NOMO-1 (cell line): ENCODE results near the gene TCEANC2.
A peak's percentile ranks its signal among the peaks of the same experiment; 100 is the strongest.

Experiments
- DNase-seq, 2 experiments: peaks; one replicate each; lab custom pipeline; 2025; ENCODE audit not compliant: unreplicated experiment in 2 of 2; lab: John Stamatoyannopoulos, UW

TCEANC2 gene

GRCh38 chr1:54129858-54130257 lies 76.5 kb downstream of the TCEANC2 start:
- DNase-seq: no peak

- no peak for DNase-seq
Measured at GRCh38 chr1:54131419-54131818, 78.0 kb downstream of the TCEANC2 start.

DNA sequence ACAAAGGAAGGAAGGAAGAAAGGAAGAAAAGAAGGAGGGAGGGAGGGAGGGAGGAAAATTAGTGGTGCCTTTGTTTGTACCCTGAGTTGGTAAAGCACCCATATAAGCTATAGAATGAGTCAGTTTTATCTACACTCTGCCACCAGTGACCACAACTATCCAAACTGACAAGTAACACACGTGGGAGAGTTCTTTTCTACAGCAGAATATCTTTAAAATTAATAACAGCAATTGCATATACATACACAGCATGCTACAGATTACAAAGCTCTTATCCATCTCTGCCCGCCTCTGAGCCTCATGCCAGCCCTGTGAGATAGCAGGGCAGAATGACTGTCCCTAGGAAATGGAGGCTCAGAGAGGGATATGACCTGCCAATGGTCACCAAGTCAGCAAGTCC lies 79.1 kb downstream of the TCEANC2 start:
- no peak for DNase-seq

DNA sequence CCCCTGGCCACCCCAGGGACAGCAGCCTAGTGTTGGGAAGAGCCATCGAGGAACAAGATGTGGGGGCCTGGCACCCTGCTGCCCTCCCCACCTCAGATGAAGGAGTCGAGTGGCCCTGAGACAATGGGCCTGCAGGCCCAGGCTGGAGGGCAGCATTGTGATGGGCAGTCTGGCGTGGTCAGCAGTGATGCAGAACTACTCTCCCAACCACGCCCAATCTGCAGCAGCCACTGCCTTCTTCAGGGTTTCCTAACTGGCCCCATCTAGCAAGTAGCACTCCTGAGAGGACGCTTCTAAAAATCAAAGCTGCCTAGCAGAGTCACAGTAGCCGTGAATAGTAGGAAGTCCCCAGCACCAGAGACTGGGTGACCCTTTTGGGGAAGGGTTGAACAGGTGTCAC lies 80.9 kb downstream of the TCEANC2 start:
- no peak for DNase-seq

GRCh38 chr1:54135436-54136120 lies 82.2 kb downstream of the TCEANC2 start:
- no peak for DNase-seq

- no peak for DNase-seq
Measured at GRCh38 chr1:54136269-54136896, 83.0 kb downstream of the TCEANC2 start.

DNA sequence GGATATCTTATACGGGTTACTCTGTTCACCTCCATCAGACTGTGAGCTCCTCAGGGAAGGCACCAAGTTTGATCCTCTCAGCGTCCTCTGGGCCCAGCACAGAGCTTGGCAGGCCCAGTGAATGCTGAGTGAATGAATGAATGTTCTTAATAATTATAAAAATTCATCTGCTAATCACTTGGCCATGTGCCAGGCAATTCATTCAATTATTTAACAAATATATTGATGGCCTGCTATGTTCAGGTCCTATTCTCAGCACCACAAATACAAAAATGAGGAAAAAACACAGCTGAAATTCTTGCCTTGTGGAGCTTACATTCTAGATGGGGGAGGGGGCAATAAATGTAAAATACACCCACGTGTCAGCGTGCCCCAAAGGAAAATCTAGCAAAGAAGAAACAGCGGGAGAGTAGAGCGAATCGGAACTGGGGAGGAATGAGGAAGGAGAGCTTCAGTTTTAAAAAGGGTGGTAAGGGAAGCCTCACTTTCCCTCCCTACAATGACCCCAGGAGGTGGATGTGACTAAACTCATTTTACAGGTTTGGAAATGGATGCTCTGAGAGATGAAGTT lies 83.6 kb downstream of the TCEANC2 start:
- DNase-seq: no peak

- no peak for DNase-seq
Measured at GRCh38 chr1:54137534-54138061, 84.2 kb downstream of the TCEANC2 start.

DNA sequence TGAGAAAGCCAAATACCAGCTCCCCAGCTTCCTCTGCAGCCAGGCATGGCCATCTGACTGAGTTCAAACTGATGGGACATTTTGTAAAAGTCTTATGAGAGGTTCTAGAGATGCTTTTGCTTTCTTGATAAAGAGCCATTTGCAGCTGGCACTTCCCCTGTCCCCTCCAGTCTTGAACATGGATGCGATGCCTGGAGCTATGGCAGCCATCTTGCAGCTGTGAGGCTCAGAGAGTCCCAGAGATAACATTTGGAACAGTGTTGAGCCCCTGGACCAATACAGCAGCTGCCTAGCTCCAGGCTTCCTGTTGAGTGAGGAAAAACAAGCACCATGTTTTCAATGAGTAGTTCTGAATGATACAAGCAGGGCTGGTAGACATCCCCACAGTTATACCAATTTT lies 85.6 kb downstream of the TCEANC2 start:
- no peak for DNase-seq

- no peak for DNase-seq
Measured at GRCh38 chr1:54139711-54140110, 86.3 kb downstream of the TCEANC2 start.

DNA sequence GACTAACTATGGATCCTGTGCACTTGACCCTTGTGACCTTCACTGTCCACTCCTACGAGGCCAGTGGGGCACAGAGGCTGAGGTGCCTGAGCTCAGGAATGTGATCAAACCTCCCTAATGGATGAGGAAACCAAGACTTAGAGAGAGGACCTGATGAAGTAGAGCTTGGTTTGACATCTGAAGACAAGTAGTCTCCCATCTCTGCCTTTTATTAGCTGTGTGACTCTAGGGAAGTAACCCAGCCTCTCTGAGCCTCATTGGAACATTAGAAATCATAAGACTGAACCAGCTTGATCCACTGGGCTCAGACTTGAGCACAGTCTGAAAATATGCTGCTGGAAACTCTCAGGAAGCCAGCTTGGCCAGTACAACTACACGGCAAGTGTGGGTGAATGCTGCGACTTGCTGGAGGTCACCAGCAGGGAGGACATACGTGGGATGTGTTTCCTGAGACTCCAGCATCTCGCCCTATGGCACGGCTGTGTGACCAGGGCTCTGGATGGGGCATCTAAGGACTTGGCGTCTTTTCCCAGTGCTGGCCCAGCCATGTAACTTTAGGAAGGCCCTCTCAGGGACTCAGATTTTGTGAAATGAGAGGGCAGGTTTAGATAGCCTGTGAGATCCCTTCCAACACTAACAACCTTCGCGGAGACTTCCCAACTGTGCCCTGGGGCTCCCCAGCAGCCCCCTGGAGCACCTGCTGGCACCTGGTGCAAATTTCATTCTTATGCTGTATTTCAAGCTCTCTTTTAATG lies 88.9 kb downstream of the TCEANC2 start:
- DNase-seq: no peak

DNA sequence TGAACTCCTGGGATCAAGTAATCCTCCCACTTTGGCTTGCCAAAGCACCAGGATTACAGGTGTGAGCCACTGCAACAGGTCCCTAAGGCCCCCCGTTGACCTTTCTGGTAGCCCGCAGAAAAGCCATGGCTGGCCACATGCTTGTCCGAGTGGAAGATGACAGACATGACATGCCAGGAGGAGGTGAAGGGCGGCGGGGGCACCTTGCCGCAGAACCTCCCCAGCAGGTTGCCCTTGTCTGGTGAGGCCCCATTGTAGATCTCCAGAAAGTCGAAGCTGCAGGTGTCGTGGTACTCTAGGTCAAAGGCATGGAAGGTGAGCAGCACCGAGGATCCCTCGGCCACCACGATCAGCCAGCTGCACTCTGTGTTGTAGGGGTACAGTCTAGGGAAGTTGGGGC lies 91.0 kb downstream of the TCEANC2 start:
- no peak for DNase-seq

- no peak for DNase-seq
Measured at GRCh38 chr1:54149734-54150133, 96.3 kb downstream of the TCEANC2 start.

GRCh38 chr1:54151013-54151412 lies 97.6 kb downstream of the TCEANC2 start:
- DNase-seq: no peak

DNA sequence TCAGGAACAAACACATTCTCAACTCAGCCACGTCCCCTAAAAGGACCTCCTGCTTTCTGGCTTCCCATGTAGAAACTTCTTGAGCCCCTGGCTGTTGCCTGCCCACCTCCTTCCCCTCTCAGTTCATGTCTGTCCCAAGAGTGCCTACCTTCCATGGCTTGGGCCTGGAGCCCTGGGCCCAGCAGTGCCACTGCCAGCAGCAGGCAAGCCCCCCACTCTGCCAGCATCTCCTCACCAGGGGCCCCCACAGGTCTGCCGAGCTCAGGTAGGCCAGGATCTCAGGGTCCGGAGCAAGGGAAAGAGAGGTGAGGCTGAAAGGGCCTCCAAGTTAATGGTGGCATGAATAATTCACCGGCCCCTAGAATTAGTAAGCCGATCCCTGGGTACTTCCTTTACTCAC lies 99.3 kb downstream of the TCEANC2 start, which contains the start of gene CDCP2:
TSS of gene CDCP2 (minus strand) at position 305 of the 400 bp plus-strand sequence. CDS start at position 227, 78 bp downstream.
- no peak for DNase-seq

DNA sequence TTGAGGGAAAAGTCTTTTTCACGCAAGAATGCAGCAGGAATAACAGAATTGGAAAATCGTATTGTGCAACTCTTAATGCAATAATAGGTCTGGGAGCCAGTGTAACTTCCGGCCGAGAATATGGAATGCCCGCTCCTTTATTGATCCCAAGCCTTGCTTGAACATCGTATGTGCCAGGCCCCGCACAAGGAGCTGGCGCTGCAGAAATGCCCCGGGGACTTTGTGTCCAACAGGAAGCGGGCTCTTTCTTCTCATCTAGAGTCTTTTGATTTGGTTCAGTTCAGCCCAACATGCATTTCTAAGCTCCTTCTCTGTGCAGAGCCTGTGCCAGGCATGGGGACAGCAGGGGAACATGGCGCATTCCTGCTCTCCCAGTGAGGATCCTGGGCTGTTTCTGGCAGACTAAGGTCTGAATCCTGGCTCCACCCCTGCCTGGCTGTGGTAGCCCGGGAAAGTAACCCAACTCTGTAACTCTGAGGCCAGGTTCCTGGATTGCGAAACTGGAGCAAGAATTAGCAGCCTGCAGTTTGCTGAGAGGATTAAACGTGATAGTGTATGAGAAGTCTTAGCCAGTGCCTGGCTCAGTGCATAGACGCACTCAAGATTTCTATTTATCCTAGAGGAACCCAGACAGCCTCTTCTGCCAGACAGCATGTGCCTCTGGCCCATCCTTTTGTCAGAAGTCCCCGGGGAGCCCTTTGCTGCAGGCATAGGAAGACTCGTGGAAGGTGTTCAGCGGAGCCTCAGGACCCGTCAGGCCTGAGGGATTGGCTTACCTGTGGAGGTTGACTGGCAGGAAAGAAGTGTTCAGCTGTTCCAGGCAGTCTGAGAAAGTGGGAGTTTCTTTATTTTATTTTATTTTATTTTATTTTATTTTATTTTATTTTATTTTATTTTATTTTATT lies 100.4 kb downstream of the TCEANC2 start:
- peak; percentile 27 to 48 for DNase-seq
